Stimulated activated naive CD8-positive, alpha-beta T cell treated with anti-CD3 and anti-CD28 coated beads, Interleukin-15, amount 100 ng/mL, for 72 hours (primary cell): Measurements from ENCODE around the gene LAMA3.

Experiments used
- ATAC-seq: fragments of 150-1000 bp; cut with Tn5 transposase; 2 replicates; pipeline ENCODE4 v1.10.0; 2021; ENCODE audit warnings: mild to moderate bottlenecking, moderate library complexity
- DNase-seq, 2 donors: peaks; one replicate each; pipeline ENCODE4 v3.0.0; 2021 to 2022
- H3K27ac Mint-ChIP-seq, 2 donors: one replicate each; pipeline ENCODE4 v1.8.0; 2022; ENCODE audit warnings: mild to moderate bottlenecking in 2 of 2, mixed read lengths in 2 of 2, moderate library complexity in 2 of 2
- H3K27me3 Mint-ChIP-seq: one replicate; pipeline ENCODE4 v1.8.0; 2022; ENCODE audit warnings: mixed read lengths
- H3K4me1 Mint-ChIP-seq: one replicate; pipeline ENCODE4 v1.8.0; 2022; ENCODE audit warnings: mild to moderate bottlenecking, mixed read lengths
- H3K4me3 Mint-ChIP-seq, 2 donors: one replicate each; pipeline ENCODE4 v1.8.0; 2022; ENCODE audit warnings: mild to moderate bottlenecking in 2 of 2, mixed read lengths in 2 of 2, moderate library complexity in 1 of 2
- H3K9me3 Mint-ChIP-seq, 2 donors: one replicate each; pipeline ENCODE4 v1.8.0; 2022; ENCODE audit warnings: mixed read lengths in 2 of 2

Gene LAMA3, protein sequence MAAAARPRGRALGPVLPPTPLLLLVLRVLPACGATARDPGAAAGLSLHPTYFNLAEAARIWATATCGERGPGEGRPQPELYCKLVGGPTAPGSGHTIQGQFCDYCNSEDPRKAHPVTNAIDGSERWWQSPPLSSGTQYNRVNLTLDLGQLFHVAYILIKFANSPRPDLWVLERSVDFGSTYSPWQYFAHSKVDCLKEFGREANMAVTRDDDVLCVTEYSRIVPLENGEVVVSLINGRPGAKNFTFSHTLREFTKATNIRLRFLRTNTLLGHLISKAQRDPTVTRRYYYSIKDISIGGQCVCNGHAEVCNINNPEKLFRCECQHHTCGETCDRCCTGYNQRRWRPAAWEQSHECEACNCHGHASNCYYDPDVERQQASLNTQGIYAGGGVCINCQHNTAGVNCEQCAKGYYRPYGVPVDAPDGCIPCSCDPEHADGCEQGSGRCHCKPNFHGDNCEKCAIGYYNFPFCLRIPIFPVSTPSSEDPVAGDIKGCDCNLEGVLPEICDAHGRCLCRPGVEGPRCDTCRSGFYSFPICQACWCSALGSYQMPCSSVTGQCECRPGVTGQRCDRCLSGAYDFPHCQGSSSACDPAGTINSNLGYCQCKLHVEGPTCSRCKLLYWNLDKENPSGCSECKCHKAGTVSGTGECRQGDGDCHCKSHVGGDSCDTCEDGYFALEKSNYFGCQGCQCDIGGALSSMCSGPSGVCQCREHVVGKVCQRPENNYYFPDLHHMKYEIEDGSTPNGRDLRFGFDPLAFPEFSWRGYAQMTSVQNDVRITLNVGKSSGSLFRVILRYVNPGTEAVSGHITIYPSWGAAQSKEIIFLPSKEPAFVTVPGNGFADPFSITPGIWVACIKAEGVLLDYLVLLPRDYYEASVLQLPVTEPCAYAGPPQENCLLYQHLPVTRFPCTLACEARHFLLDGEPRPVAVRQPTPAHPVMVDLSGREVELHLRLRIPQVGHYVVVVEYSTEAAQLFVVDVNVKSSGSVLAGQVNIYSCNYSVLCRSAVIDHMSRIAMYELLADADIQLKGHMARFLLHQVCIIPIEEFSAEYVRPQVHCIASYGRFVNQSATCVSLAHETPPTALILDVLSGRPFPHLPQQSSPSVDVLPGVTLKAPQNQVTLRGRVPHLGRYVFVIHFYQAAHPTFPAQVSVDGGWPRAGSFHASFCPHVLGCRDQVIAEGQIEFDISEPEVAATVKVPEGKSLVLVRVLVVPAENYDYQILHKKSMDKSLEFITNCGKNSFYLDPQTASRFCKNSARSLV (N-terminal part only)

DNA sequence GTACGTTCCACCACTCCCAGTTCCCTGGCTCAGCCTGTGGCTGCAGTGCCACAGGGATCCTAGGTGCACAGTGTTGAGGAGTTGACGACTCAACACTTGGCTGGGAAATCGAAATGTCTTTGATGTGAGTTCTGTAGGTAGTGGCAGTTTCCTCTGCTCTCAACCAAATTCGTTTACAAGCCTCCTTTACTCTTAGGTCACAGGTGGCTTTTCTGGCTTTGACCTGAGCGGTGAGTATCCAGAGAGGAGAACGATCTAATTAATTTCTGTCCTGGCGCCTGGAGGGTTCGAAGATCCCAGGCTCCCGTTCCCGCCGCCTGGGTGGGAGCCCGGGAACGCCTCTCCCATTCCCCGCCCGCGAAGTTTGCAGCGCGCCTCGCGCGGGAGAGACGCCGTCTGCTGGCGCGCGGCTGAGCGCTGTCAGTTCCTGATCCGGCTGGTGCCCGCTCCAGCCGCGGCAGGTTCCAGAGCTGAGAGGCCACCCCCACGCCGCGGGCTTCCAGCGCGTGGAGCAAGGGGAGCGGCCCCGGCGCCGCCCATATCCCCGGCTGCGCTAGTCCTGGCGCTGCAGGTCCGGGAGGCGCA lies at the start of gene LAMA3:
Gene LAMA3 (plus strand): TSS at position 423 of the 585 bp plus-strand sequence. CDS start 231 bp downstream, outside the sequence.
- Mint-ChIP-seq H3K9me3 (no peaks in the 10 kb centered on the region), H3K4me3 (peak within 1 kb of the TSS; percentile 58 to 63), H3K27ac (no peak within 1 kb of the TSS), H3K4me1 (peaks cover 12% of the 10 kb centered on the region), H3K27me3 (peaks cover 74% of the 10 kb centered on the region)
- ATAC-seq = peak; percentile 79
- DNase-seq = peak; percentile 7 to 20

DNA sequence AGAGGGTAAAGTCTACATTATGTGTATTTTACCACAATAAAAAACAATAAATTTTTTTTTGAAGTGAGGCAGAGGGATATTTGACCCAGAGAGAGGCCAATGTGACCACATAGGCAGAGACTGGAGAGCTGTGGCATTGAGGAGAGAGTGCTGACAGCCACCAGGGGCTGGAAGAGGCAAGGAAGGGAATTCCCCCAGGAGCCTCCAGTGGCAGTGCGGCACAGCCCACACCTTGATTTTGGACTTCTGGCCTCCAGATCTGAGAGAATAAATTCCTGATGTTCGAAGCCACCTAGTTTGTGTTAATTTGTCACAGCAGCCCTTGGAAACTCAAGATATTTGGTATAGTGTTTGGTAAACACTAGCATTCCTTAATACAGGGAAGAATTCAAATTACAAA lies 49.2 kb upstream of the LAMA3 start:
- Mint-ChIP-seq H3K4me1 (peaks cover 10% of the 10 kb centered on the region), H3K27ac (no peak overlapping the region), H3K27me3 (peaks cover 7% of the 10 kb centered on the region), H3K9me3 (no peaks in the 10 kb centered on the region), H3K4me3 (no peak overlapping the region)
- ATAC-seq = no peak
- no peak for DNase-seq

DNA sequence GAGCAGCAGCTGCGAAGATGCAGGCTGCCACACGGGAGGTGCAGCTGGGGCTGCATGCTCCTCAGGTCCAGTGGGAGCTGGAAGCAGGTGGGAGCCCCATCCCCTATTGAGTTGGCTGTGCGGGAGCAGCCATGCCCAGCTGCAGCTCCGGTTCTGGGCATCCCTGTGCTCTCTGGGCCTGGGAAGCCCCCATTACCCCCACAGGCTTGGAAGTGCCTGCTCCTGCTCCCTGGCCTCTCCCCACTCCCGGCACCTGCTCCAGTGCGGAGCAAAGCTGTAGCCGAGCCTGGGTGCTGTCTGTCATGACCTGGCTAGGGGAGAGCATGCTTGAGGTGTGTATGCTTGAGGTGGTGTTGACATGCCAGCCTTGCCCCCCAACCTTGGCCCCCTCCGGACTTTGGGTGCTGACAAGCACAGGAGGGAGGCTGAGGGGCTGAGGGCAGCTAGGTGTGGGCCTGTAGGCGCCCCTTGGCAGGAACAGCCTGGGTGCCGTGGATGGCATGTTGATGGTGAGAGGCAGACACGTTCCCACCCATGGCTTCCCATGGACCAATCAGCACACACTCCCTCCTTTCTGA lies 48.0 kb upstream of the LAMA3 start:
- H3K4me1 Mint-ChIP-seq = no peaks in the 10 kb centered on the region
- no peak overlapping the region for H3K4me3 Mint-ChIP-seq
- DNase-seq = no peak
- no peaks in the 10 kb centered on the region for H3K9me3 Mint-ChIP-seq
- H3K27ac Mint-ChIP-seq = no peak overlapping the region
- no peak for ATAC-seq
- H3K27me3 Mint-ChIP-seq = peaks cover 7% of the 10 kb centered on the region

DNA sequence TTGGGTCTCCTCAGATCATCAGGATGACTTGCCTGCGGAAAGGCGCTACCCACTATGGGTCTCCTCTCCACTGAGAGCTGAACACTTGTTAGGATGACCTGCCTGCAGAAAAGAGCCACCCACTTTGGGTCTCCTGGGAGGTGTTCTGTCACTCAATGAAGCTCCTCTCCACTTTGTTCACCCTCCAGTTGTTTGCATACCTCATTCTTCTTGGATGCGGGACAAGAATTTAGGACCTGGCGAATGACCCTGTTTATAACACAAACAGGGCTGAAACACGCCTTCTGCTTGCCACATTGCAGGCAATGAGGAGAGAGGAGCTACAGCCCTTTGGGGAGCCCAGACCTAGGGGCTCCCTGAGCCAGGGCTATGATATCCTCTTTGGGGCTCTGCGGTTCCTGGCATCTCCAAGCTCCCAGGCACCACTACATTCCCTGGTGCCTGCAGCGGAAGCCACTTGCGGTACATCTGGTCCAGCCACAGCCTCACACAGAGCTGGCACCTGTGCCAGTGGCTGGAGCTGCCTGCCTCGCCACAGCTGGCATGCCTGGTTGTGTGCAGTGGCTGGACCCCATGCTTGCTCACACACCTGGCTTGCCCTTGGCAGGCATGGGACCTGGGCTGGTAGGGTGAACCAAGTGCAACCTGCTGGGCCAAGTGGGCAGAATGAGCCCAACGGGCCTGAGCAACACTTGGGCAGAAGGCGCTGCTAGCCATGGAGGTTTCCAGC lies 47.2 kb upstream of the LAMA3 start:
- H3K4me3 Mint-ChIP-seq = no peak overlapping the region
- H3K9me3 Mint-ChIP-seq = no peaks in the 10 kb centered on the region
- no peak overlapping the region for H3K27ac Mint-ChIP-seq
- no peak for DNase-seq
- no peaks in the 10 kb centered on the region for H3K4me1 Mint-ChIP-seq
- H3K27me3 Mint-ChIP-seq = peaks cover 7% of the 10 kb centered on the region
- no peak for ATAC-seq

DNA sequence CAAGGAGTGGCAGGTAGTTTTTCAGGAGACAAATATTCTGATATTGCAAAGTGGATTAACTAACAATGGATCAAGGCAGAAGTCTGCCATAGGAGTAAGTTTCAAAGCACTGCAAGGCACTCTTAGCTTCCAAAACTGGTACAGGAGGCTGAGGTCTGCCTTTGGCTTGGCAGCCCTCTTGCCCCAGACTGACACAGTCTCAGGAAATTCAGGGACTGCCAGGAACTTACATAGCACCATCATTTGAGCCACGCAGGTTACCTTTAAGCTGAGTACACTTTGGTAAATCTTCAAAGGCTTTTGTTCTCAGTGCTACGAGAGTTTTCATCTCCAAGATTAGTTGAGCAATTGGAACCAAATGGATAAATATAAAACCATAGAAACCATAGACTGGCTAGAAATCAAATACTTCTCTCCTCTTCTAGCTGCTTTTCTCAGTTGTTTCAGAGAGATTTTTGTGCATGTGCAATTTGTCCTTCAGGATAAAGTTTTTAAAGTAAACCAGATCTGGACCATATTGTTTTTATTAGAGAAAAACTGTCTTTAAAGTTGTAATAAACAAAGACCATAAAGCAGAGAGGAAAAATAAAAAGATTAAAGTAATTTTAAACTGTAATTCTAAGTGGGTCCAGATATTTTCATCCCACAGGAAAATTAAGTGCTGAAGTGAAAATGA lies 45.3 kb upstream of the LAMA3 start:
- Mint-ChIP-seq H3K4me1 (no peaks in the 10 kb centered on the region), H3K27me3 (peaks cover 8% of the 10 kb centered on the region), H3K27ac (no peak overlapping the region), H3K4me3 (no peak overlapping the region), H3K9me3 (no peaks in the 10 kb centered on the region)
- DNase-seq (no peak), ATAC-seq (no peak)

DNA sequence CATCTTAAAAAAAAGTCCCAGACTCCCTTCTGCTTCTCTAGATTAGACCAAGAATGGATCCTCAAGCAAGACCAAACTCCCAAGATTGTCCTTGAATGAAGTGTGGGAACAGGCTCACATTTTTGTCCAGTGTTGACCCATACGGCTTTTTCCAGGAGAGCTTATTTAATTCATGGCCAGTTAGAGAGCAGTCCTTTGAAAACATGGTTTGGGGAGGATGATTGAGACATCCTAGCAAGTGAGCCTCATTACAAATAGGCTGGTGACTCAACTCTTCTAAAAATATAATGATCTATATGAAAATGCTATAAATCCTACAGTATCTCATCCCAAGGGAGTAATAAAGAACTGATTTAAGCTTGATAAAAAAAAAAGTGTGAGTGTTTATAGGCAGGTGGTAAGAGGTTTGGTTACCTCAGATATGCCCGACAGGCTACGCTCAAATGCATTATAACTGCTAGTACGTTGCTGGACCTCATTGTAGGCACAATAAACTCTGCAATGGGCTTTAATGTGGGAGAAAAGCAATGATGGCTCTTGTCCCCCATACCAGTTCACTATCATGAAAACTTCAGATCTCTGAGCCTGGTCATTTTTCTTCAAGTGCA lies 43.6 kb upstream of the LAMA3 start:
- no peak overlapping the region for H3K27ac Mint-ChIP-seq
- peaks cover 7% of the 10 kb centered on the region for H3K27me3 Mint-ChIP-seq
- H3K4me1 Mint-ChIP-seq = no peaks in the 10 kb centered on the region
- no peak for ATAC-seq
- DNase-seq = no peak
- H3K9me3 Mint-ChIP-seq = no peaks in the 10 kb centered on the region
- no peak overlapping the region for H3K4me3 Mint-ChIP-seq

DNA sequence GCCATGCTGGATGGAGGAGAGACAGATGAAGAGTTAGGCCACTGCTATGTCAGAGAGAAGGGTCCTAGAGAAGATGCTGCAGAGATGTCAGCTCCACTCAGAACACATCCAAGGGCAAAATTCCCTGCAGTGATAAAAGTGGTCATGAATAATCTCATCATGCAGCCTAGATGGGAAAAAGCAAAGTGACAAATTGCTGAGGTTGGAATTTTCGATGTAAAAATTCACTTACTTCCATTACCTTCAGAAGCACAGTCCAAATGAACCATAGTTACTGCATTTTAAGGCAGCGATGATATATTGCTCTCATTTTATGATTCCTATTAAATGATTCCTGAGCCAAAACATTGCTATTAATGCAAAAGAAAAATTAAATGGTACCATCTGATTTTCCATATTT lies 43.0 kb upstream of the LAMA3 start:
- peaks cover 7% of the 10 kb centered on the region for H3K27me3 Mint-ChIP-seq
- no peak for ATAC-seq
- H3K4me1 Mint-ChIP-seq = no peaks in the 10 kb centered on the region
- DNase-seq = no peak
- H3K9me3 Mint-ChIP-seq = no peaks in the 10 kb centered on the region
- H3K4me3 Mint-ChIP-seq = no peak overlapping the region
- no peak overlapping the region for H3K27ac Mint-ChIP-seq

DNA sequence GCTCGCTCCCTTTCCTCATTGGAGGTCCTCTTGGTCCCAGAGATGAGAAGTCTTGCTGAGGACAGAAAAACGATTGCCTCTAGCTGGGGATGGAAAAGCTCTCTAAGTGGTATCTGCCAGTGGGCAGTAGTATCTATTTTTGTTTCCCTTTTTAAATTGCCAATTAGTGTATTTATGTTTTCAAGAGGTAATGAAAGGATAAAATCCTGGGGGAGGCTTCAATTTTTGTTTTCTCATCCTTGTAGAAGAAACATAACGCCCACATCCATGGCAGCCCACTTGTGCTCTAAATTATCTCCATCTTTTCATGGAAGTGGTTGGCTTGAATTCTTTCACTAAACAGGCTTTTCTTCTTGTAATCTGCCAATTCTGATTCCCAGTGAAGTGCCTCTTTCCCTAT lies 40.8 kb upstream of the LAMA3 start:
- no peak overlapping the region for H3K4me3 Mint-ChIP-seq
- no peak for DNase-seq

DNA sequence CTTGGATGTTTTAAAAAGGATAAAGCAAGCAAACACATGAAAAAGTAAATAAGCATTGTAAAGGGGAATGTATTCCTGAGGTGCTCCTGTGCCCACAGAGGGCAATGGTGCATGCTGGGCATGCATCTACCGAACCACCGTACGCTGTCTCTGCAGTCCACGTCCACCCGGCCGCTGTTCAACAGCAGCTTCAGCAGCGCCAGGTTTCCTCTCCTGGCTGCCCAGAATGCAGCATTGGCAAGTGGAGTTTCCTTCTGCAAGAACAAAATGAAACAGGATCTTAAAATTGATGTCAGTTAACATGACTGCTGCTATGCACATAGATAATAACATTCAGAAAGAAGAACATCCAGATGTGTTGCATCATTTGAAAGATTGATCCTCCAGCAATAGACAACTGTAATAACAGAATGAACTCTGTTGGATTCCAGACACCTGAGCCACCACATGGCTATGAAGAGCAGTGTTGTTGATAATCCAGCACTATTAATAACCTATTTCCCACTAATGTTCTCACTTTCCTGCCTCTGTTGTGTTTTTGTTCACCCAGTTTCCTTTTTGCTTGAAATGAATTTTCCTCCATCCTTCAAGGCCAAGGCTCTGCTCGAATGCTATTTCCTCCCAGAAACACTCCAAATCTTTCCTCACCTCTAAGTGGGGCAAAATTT lies 40.2 kb upstream of the LAMA3 start:
- no peak for ATAC-seq
- Mint-ChIP-seq H3K4me1 (no peaks in the 10 kb centered on the region), H3K4me3 (no peak overlapping the region), H3K27ac (no peak overlapping the region), H3K9me3 (no peaks in the 10 kb centered on the region), H3K27me3 (peaks cover 7% of the 10 kb centered on the region)
- DNase-seq = no peak

More for the DNA sequence above, 40.8 kb upstream of the LAMA3 start:
- Mint-ChIP-seq H3K4me1 (no peaks in the 10 kb centered on the region), H3K27me3 (peaks cover 7% of the 10 kb centered on the region), H3K9me3 (no peaks in the 10 kb centered on the region), H3K27ac (no peak overlapping the region)
- no peak for ATAC-seq

DNA sequence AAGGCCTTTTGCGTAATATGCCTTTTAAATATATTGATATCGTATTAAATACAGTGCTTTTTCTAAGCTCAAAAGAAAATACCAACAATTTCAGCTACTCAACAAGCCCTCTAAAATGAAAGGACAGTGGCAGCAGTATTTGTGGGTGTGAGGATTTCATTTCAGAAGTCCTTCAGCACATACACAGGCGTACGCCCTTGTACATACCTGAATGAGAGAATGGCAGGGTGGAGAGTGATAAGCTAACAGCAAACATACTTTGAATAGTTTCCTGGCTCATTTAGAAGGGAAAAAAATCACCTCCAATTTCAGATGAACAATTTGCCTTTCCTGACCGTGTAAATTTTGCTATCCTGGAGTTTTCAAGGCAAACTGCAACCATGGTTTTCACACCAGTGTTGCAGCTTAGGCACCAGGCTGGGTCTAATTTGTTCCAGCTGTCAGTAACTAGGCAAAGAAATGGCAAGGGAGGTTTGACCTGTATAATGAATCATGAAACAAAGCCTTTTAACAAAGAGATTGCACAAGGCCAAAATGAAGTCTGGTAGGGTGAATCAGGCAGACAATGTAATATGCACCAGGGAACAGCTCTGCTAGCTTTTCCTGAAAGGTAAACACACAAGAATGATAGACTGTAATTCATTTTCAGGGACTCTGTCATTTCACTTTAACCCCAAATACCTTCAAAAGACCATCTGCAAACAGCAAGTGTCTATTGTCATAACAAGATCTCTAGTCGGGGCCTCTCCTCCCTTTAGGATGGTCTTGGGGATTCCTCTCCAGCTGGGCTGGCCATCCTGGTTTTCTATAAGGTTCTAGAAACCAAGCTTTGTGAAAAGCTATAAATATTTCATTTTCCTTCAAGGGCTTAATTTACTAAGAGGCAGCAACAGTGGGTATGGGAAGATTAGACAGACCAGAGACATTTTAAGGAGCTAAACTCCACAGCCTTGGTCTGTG lies 38.0 kb upstream of the LAMA3 start:
- Mint-ChIP-seq H3K4me1 (no peaks in the 10 kb centered on the region), H3K9me3 (no peaks in the 10 kb centered on the region), H3K27ac (no peak overlapping the region), H3K4me3 (no peak overlapping the region), H3K27me3 (peaks cover 7% of the 10 kb centered on the region)
- DNase-seq (no peak), ATAC-seq (no peak)

DNA sequence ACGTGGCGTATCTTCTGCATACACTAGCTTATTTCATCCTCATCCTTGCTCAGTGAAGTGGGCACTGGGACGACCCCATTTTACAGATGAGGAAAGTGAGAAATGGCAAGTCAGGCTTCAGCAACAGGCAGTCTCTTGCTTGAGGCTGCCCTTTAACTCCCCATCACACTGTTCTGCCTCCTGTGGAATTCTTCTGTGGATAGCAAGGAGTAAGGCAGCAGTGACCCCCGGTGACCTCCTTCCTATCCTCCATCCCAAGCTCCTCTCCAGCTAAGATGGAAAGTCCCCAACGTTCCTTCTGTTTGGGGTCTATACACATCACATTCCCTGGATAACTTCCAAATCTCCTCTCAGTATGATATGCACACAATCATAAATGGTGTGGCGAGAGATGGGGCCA lies 37.0 kb upstream of the LAMA3 start:
- H3K27me3 Mint-ChIP-seq = peaks cover 7% of the 10 kb centered on the region
- H3K27ac Mint-ChIP-seq = no peak overlapping the region
- no peaks in the 10 kb centered on the region for H3K4me1 Mint-ChIP-seq
- DNase-seq (no peak), ATAC-seq (no peak)
- H3K9me3 Mint-ChIP-seq = no peaks in the 10 kb centered on the region
- no peak overlapping the region for H3K4me3 Mint-ChIP-seq

DNA sequence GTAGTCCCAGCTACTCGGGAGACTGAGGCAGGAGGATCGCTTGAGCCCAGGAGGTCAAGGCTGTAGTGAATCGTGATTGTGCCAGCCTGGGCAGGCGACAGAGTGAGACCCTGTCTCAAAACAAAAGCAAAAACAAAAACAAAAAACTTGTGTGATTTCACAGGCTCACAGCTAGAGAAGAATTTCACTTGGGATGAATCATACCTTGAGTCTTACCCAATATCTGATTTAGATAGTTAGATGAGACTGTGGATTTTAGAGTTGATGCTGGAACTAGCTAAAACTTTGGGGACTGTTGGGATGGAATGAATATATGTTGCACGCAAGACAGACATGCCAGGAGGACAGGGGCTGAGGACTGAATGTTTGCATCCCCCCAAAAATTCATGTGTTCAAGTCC lies 31.0 kb upstream of the LAMA3 start:
- peaks cover 40% of the 10 kb centered on the region for H3K27me3 Mint-ChIP-seq
- ATAC-seq = no peak
- no peaks in the 10 kb centered on the region for H3K9me3 Mint-ChIP-seq
- H3K4me3 Mint-ChIP-seq = no peak overlapping the region
- no peak for DNase-seq
- H3K4me1 Mint-ChIP-seq = peaks cover 16% of the 10 kb centered on the region
- H3K27ac Mint-ChIP-seq = no peak overlapping the region
